Esophagus muscularis mucosa (tissue), 4 donors: ENCODE results near the gene PRKCH. TPM values are rescaled to one million over a fixed set of nuclear protein-coding genes. Genes with fewer than 3 reads are reported as not detected.
"Not testable (repeated sequence)": the region's sequence is repeated elsewhere in the genome, so short reads cannot be mapped to it uniquely, and the experiment has no call there.

Experiments
- DNase-seq: peaks from one replicate; pipeline ENCODE4 v3.0.0-alpha.2; 2017; ENCODE audit errors: extremely low spot score
- H3K27ac ChIP-seq, 4 donors: fragments of 200-600 bp; sonication (generic); replicated peaks in 1 of 4; 1 replicate in 3 of 4; 2 replicates in 1 of 4; pipeline ENCODE4 v1.5.1; 2016 to 2019; ENCODE audit warnings: mild to moderate bottlenecking in 1 of 4
- H3K27me3 ChIP-seq, 4 donors: fragments of 200-600 bp; sonication (generic); one replicate each; pipeline versions ENCODE4 v1.5.1 to v1.6.0; 2016 to 2019
- H3K36me3 ChIP-seq, 4 donors: fragments of 200-600 bp; sonication (generic); one replicate each; pipeline ENCODE4 v1.5.1; 2016 to 2019
- H3K4me1 ChIP-seq, 4 donors: fragments of 200-600 bp; sonication (generic); one replicate each; pipeline ENCODE4 v1.5.1; 2016 to 2019
- H3K4me3 ChIP-seq, 4 donors: fragments of 200-600 bp; sonication (generic); 1 replicate in 2 of 4; 2 replicates in 2 of 4; pipeline ENCODE4 v1.5.1; 2016 to 2019; ENCODE audit warnings: mild to moderate bottlenecking in 4 of 4, moderate library complexity in 1 of 4
- H3K9me3 ChIP-seq, 4 donors: fragments of 200-600 bp; sonication (generic); 1 replicate in 3 of 4; 2 replicates in 1 of 4; pipeline ENCODE4 v1.5.1; 2016 to 2019
- EP300 ChIP-seq: sonication (generic); formaldehyde crosslinking; IDR thresholded peaks from one replicate; pipeline ENCODE4 v1.6.1; 2017; ENCODE audit warnings: antibody characterized with exemption
- POLR2A ChIP-seq: fragments of 450-650 bp; IDR thresholded peaks from one replicate; pipeline ENCODE4 v1.6.1; 2017; ENCODE audit warnings: antibody characterized with exemption, moderate library complexity, mild to moderate bottlenecking, low read depth
- POLR2AphosphoS5 ChIP-seq, 2 donors: sonication (generic); formaldehyde crosslinking; IDR thresholded peaks; one replicate each; pipeline ENCODE4 v1.6.1; 2017; ENCODE audit warnings: antibody characterized with exemption in 2 of 2
- WGBS: methylation state at CpG from one replicate; pipeline ENCODE4 v1.1.5; 2018; 5-methylcytosine and 5-hydroxymethylcytosine counted together
- intact Hi-C: fragments of 100-400 bp; cut with DNase I; formaldehyde crosslinking; loops from one replicate; pipeline ENCODE4 v1.15.1; 2023
- total RNA-seq, 4 donors: library from RNA; depleted of rRNA; stranded (reverse); fragments of >200 nt; gene quantifications; one replicate each; pipeline versions ENCODE4 v1.1.0 to v1.2.1, GENCODE V29; 2016
- TF ChIP-seq, protein P1 (sequence below), 3 experiments: fragments of 200-600 bp in 2 of 3; fragments of 450-650 bp in 1 of 3; sonication (generic) in 2 of 3; IDR thresholded peaks; one replicate each; pipeline ENCODE4 v1.5.1; 2017 to 2019; ENCODE audit warnings: antibody characterized with exemption in 3 of 3, mild to moderate bottlenecking in 2 of 3, moderate library complexity in 1 of 3

The PRKCH gene
- total RNA-seq, 4 donors from 2014 or later = 13.3 to 67.6 (median 32.2) TPM

DNA sequence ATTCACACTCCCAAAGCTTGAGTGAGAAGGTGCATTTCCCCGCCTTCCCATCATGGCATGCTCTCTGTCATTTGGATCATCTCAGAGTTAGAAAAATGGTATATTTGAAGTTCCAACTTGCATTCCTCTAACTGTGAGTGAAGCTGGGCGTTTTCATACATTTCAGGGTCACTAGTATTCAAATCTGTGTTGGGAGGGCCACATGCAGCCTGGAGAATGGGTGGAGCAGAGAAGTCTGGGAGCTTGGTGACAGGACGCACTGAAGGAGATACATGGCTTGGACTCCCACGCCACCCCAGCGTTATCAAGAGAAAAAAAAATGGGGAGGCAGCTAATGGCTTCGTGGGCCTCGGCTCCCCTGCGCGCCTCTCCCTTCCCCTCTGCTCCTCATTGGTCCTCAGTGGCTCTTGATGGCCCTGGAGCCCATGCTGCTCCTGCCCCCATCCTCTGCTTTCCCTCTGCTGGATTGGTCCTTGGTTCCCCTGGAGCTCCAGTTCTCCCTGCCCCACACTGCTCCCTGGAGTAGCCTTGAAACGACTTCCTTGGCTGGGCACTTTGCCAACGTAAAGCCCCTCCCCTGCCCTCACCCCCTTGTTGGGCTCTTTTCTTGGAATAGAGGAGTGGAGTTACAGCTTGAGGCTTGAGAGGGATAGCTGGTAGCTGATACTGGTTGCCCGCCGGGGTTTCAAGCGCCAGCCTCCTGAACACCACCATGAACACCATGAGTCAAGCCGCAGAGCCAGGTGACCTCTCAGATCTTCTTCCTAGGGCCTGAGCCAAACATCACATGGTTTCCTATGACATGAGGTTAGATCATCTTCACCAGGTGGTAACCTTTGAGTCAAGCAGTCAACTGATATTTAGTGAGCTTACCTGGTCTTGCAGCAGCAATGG lies 139.6 kb downstream of the PRKCH start:
- H3K4me1 ChIP-seq = peaks cover 4 to 18% (median 12%) of the 10 kb centered on the region in 4 donors
- DNase-seq = peak; percentile 77
- H3K4me3 ChIP-seq = no peak overlapping the region
- no peak for TF ChIP-seq POLR2AphosphoS5 (IDR thresholded peaks at IDR 0.05)
- no peak for TF ChIP-seq POLR2A
- TF ChIP-seq EP300 = no peak
- TF ChIP-seq, protein P1, sequence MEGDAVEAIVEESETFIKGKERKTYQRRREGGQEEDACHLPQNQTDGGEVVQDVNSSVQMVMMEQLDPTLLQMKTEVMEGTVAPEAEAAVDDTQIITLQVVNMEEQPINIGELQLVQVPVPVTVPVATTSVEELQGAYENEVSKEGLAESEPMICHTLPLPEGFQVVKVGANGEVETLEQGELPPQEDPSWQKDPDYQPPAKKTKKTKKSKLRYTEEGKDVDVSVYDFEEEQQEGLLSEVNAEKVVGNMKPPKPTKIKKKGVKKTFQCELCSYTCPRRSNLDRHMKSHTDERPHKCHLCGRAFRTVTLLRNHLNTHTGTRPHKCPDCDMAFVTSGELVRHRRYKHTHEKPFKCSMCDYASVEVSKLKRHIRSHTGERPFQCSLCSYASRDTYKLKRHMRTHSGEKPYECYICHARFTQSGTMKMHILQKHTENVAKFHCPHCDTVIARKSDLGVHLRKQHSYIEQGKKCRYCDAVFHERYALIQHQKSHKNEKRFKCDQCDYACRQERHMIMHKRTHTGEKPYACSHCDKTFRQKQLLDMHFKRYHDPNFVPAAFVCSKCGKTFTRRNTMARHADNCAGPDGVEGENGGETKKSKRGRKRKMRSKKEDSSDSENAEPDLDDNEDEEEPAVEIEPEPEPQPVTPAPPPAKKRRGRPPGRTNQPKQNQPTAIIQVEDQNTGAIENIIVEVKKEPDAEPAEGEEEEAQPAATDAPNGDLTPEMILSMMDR (IDR thresholded peaks at IDR 0.05) = no peak
- H3K27ac ChIP-seq = no peak overlapping the region
- 79% methylated on average over 15 of the region's 15 CpGs for WGBS
- no peaks in the 10 kb centered on the region for H3K27me3 ChIP-seq
- peaks cover 0 to 25% (median 10%) of the 10 kb centered on the region in 4 donors for H3K36me3 ChIP-seq
- intact Hi-C loops = loop anchor here (2.0 kb wide), 1 partner anchor 270 kb away; no protein-coding TSS in a partner anchor
- H3K9me3 ChIP-seq = no peaks in the 10 kb centered on the region

DNA sequence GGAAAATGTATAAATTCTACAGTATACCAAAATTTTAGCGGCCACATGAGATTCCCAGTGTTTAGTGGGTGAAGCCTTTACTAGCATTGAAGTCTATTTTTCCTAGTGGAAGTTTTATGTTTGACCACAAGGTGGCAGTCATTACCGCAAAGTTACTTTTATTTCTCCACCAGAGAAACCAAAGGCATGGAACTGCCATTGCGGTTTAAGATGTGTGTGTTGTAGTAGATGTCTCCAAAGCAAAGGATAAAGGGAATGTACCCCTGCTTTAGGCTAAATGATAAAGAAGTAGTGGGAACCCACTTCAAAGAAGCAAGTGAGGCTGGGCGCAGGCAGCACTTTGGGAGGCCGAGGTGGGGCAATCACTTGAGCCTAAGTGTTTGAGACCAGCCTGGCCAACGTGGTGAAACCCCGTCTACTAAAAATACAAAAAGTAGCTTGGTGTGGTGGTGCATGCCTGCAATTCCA lies 140.5 kb downstream of the PRKCH start:
- no peaks in the 10 kb centered on the region for H3K27me3 ChIP-seq
- no peaks in the 10 kb centered on the region for H3K9me3 ChIP-seq
- no peak overlapping the region for H3K4me3 ChIP-seq
- WGBS = 57% methylated on average over 7 of the region's 7 CpGs
- TF ChIP-seq, protein P1 (IDR thresholded peaks at IDR 0.05) = peak; percentile 75 to 84 (median 81)
- TF ChIP-seq POLR2A = no peak
- TF ChIP-seq EP300 = no peak
- TF ChIP-seq POLR2AphosphoS5 (IDR thresholded peaks at IDR 0.05) = no peak
- H3K4me1 ChIP-seq = peaks cover 13 to 27% (median 17%) of the 10 kb centered on the region in 4 donors
- H3K36me3 ChIP-seq = peaks cover 0 to 24% (median 10%) of the 10 kb centered on the region in 4 donors
- DNase-seq = peak; percentile 91
- no peak overlapping the region for H3K27ac ChIP-seq
- intact Hi-C loops = loop anchor here (2.0 kb wide), 1 partner anchor 269 kb away; no protein-coding TSS in a partner anchor

DNA sequence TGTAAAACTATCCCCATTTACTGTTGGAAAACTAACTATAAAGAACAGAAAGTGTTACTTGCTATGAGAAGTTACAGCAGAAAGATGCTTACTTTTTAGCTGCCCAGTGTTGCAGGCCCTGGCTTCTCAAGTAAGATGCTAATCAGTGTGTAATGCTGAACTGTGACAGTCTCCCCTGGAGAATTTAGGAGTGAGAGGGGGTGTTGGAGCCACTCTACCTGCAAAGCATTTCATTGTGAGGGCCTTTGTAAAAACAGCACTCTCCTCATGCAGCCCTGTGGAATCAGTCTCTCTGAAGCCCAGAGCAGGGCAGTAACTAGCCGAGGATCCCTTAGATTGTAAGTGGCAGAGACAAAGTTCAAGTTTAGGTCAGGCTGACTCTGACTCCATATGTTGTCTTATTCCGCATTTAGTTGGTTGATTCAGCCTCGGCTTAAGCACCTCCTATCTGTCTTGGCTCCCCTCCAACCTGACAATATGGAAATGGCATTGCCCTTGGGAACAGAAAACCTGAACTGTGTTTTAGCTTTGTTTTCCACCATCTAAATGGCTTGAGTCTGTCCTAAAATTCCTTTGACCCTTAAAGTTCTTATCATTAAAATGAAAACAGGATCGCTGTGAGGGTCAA lies 141.3 kb downstream of the PRKCH start:
- H3K27ac ChIP-seq = no peak overlapping the region
- WGBS = 62% methylated on average over 4 of the region's 4 CpGs
- no peak overlapping the region for H3K4me3 ChIP-seq
- peak; percentile 26 for DNase-seq
- intact Hi-C loops = no loop called here
- no peaks in the 10 kb centered on the region for H3K27me3 ChIP-seq
- H3K4me1 ChIP-seq = peaks cover 20 to 36% (median 25%) of the 10 kb centered on the region in 4 donors
- H3K9me3 ChIP-seq = no peaks in the 10 kb centered on the region
- no peak for TF ChIP-seq EP300
- TF ChIP-seq POLR2A = no peak
- no peak for TF ChIP-seq POLR2AphosphoS5 (IDR thresholded peaks at IDR 0.05)
- TF ChIP-seq, protein P1 (IDR thresholded peaks at IDR 0.05) = no peak
- H3K36me3 ChIP-seq = peaks cover 0 to 15% (median 7%) of the 10 kb centered on the region in 4 donors

DNA sequence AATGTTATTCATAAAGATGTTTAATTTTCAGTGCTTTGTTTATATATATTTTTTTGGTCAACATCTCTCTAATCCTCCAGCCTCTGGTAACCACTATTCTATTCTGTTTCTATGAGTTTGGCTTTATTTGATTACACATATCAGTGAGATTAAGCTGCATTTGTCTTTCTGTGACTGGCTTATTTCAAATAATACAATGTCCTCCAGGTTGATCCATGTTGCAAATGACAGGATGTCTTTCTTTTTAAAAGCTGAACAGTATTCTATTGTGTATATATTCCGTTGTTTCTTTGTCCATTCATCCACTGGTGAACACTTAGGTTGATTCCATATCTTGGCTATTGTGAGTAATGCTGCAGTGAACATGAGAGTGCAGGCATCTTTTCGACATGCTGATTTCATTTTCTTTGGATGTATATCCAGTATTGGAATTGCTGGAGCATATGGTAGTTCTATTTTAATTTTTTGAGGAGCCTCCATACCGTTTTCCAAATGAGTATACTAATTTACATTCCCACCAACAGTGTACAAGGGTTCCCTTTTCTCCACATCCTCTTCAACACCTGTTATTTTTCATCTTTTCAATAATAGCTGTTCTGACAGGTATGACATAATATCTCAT lies 142.4 kb downstream of the PRKCH start:
- peaks cover 22 to 45% (median 34%) of the 10 kb centered on the region in 4 donors for H3K4me1 ChIP-seq
- no peaks in the 10 kb centered on the region for H3K27me3 ChIP-seq
- intact Hi-C loops = no loop called here
- H3K4me3 ChIP-seq = no peak overlapping the region
- H3K36me3 ChIP-seq = peaks cover 0 to 4% (median 2%) of the 10 kb centered on the region in 4 donors
- no peak overlapping the region for H3K27ac ChIP-seq
- no peaks in the 10 kb centered on the region for H3K9me3 ChIP-seq
- TF ChIP-seq, protein P1 (IDR thresholded peaks at IDR 0.05) = no peak
- TF ChIP-seq EP300 (no peak), POLR2A (no peak), POLR2AphosphoS5 (IDR thresholded peaks at IDR 0.05) (no peak)
- no peak for DNase-seq
- 85% methylated on average over 3 of the region's 3 CpGs for WGBS

DNA sequence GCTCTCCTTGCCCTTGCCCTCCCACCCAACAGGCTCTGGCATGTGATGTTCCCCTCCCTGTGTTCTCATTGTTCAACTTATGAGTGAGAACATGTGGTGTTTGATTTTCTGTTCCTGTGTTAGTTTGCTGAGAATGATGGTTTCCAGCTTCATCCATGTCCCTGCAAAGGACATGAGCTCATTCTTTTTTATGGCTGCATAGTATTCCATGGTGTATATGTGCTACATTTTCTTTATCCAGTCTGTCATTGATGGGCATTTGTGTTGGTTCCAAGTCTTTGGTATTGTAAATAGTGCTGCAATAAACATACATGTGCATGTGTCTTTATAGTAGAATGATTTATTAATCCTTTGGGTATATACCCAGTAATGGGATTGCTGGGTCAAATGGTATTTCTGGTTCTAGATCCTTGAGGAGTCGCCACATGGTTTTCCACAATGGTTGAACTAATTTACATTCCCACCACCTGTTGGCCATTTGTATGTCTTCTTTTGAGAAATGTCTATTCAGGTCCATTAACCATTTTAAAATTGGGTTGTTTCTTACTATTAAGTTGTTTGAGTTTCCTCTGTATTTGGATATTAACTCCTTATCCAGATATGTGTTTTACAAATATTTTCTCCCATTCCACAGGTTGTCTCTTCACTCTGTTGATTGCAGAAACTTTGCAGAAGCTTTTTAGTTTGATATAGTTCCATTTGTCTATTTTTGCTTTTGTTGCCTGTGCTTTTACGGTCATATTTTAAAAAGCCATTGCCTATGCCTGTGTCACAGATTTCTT lies 143.4 kb downstream of the PRKCH start:
- intact Hi-C loops, H3K36me3 ChIP-seq, H3K4me3 ChIP-seq, H3K9me3 ChIP-seq, H3K27ac ChIP-seq, DNase-seq, H3K27me3 ChIP-seq: not testable (repeated sequence)
- peaks cover 31 to 49% (median 40%) of the 10 kb centered on the region in 4 donors for H3K4me1 ChIP-seq
- WGBS = 93% methylated on average over 2 of the region's 2 CpGs
